Measurements from ENCODE around the gene ASCC1.

The ASCC1 gene

GRCh38 chr10:72081772-72082590, 134.1 kb downstream of the ASCC1 start:
- no peaks in the 10 kb centered on the region for H3K9me3 ChIP-seq (ENCODE audit: control insufficient read depth, insufficient read depth, low read length)
- peaks cover 3% of the 10 kb centered on the region for H3K4me1 ChIP-seq (ENCODE audit: insufficient read depth, low read length)
- H3K9ac ChIP-seq (ENCODE audit: low read depth, low read length) = no peak overlapping the region
- no peaks in the 10 kb centered on the region for H3K36me3 ChIP-seq (ENCODE audit: insufficient read depth, low read length)

- Histone ChIP-seq H3K4me1 (ENCODE audit: insufficient read depth, low read length) (peaks cover 2% of the 10 kb centered on the region; the same call in 1 of the 2 replicates), H3K9ac (ENCODE audit: low read depth, low read length) (no peak overlapping the region), H3K36me3 (ENCODE audit: insufficient read depth, low read length) (no peaks in the 10 kb centered on the region), H3K9me3 (ENCODE audit: control insufficient read depth, insufficient read depth, low read length) (no peaks in the 10 kb centered on the region)
Observed at GRCh38 chr10:72081210-72081609, 134.9 kb downstream of the ASCC1 start.

GRCh38 chr10:72080042-72080975, 135.8 kb downstream of the ASCC1 start:
- Histone ChIP-seq H3K36me3 (ENCODE audit: insufficient read depth, low read length) (no peaks in the 10 kb centered on the region), H3K9me3 (ENCODE audit: control insufficient read depth, insufficient read depth, low read length) (no peaks in the 10 kb centered on the region), H3K9ac (ENCODE audit: low read depth, low read length) (no peak overlapping the region), H3K4me1 (ENCODE audit: insufficient read depth, low read length) (no peaks in the 10 kb centered on the region)

GRCh38 chr10:72079356-72079755, 136.7 kb downstream of the ASCC1 start:
- Histone ChIP-seq H3K9me3 (ENCODE audit: control insufficient read depth, insufficient read depth, low read length) (no peaks in the 10 kb centered on the region), H3K4me1 (ENCODE audit: insufficient read depth, low read length) (no peaks in the 10 kb centered on the region), H3K9ac (ENCODE audit: low read depth, low read length) (no peak overlapping the region), H3K36me3 (ENCODE audit: insufficient read depth, low read length) (no peaks in the 10 kb centered on the region)

- no peaks in the 10 kb centered on the region for H3K36me3 ChIP-seq (ENCODE audit: insufficient read depth, low read length)
- no peak overlapping the region for H3K9ac ChIP-seq (ENCODE audit: low read depth, low read length)
- no peaks in the 10 kb centered on the region for H3K9me3 ChIP-seq (ENCODE audit: control insufficient read depth, insufficient read depth, low read length)
- no peaks in the 10 kb centered on the region for H3K4me1 ChIP-seq (ENCODE audit: insufficient read depth, low read length)
Observed at GRCh38 chr10:72077275-72077990, 138.6 kb downstream of the ASCC1 start.

GRCh38 chr10:72076756-72077155, 139.3 kb downstream of the ASCC1 start:
- no peaks in the 10 kb centered on the region for H3K36me3 ChIP-seq (ENCODE audit: insufficient read depth, low read length)
- no peaks in the 10 kb centered on the region for H3K9me3 ChIP-seq (ENCODE audit: control insufficient read depth, insufficient read depth, low read length)
- no peaks in the 10 kb centered on the region for H3K4me1 ChIP-seq (ENCODE audit: insufficient read depth, low read length)
- H3K9ac ChIP-seq (ENCODE audit: low read depth, low read length) = no peak overlapping the region

- H3K4me1 ChIP-seq (ENCODE audit: insufficient read depth, low read length) = no peaks in the 10 kb centered on the region
- H3K36me3 ChIP-seq (ENCODE audit: insufficient read depth, low read length) = no peaks in the 10 kb centered on the region
- H3K9ac ChIP-seq (ENCODE audit: low read depth, low read length) = no peak overlapping the region
- no peaks in the 10 kb centered on the region for H3K9me3 ChIP-seq (ENCODE audit: control insufficient read depth, insufficient read depth, low read length)
Observed at GRCh38 chr10:72075376-72076115, 140.5 kb downstream of the ASCC1 start.

GRCh38 chr10:72074574-72075375, 141.3 kb downstream of the ASCC1 start:
- Histone ChIP-seq H3K9me3 (ENCODE audit: control insufficient read depth, insufficient read depth, low read length) (no peaks in the 10 kb centered on the region), H3K9ac (ENCODE audit: low read depth, low read length) (no peak overlapping the region), H3K4me1 (ENCODE audit: insufficient read depth, low read length) (no peaks in the 10 kb centered on the region; the same call in 1 of the 2 replicates), H3K36me3 (ENCODE audit: insufficient read depth, low read length) (no peaks in the 10 kb centered on the region)

- Histone ChIP-seq H3K36me3 (ENCODE audit: insufficient read depth, low read length) (no peaks in the 10 kb centered on the region), H3K9me3 (ENCODE audit: control insufficient read depth, insufficient read depth, low read length) (no peaks in the 10 kb centered on the region), H3K9ac (ENCODE audit: low read depth, low read length) (no peak overlapping the region), H3K4me1 (ENCODE audit: insufficient read depth, low read length) (peaks cover 4% of the 10 kb centered on the region; the same call in 1 of the 2 replicates)
Observed at GRCh38 chr10:72073708-72074573, 142.1 kb downstream of the ASCC1 start.

- no peaks in the 10 kb centered on the region for H3K36me3 ChIP-seq (ENCODE audit: insufficient read depth, low read length)
- H3K4me1 ChIP-seq (ENCODE audit: insufficient read depth, low read length) = peaks cover 9% of the 10 kb centered on the region; the same call in 1 of the 2 replicates
- no peaks in the 10 kb centered on the region for H3K9me3 ChIP-seq (ENCODE audit: control insufficient read depth, insufficient read depth, low read length)
- H3K9ac ChIP-seq (ENCODE audit: low read depth, low read length) = no peak overlapping the region
Observed at GRCh38 chr10:72072639-72073038, 143.4 kb downstream of the ASCC1 start.

- Histone ChIP-seq H3K4me1 (ENCODE audit: insufficient read depth, low read length) (peaks cover 9% of the 10 kb centered on the region; the same call in 1 of the 2 replicates), H3K9ac (ENCODE audit: low read depth, low read length) (no peak overlapping the region), H3K36me3 (ENCODE audit: insufficient read depth, low read length) (no peaks in the 10 kb centered on the region), H3K9me3 (ENCODE audit: control insufficient read depth, insufficient read depth, low read length) (no peaks in the 10 kb centered on the region)
Observed at GRCh38 chr10:72072046-72072445, 144.0 kb downstream of the ASCC1 start.

GRCh38 chr10:72069751-72070526, 146.1 kb downstream of the ASCC1 start:
- Histone ChIP-seq H3K4me1 (ENCODE audit: insufficient read depth, low read length) (peaks cover 9% of the 10 kb centered on the region; the same call in 1 of the 2 replicates), H3K36me3 (ENCODE audit: insufficient read depth, low read length) (no peaks in the 10 kb centered on the region), H3K9ac (ENCODE audit: low read depth, low read length) (no peak overlapping the region), H3K9me3 (ENCODE audit: control insufficient read depth, insufficient read depth, low read length) (no peaks in the 10 kb centered on the region)

Data from ES-I3 (cell line).